T-helper 2 cell (primary cell): Measurements from ENCODE around the gene RNLS.
"Not testable (repeated sequence)": the region's sequence is repeated elsewhere in the genome, so short reads cannot be mapped to it uniquely, and the experiment has no call there.

Experiments used
- DNase-seq, 5 experiments: peaks; one replicate each; pipeline versions ENCODE4 v3.0.0 to v3.0.0-alpha.2; 2012 to 2022

Gene RNLS

DNA sequence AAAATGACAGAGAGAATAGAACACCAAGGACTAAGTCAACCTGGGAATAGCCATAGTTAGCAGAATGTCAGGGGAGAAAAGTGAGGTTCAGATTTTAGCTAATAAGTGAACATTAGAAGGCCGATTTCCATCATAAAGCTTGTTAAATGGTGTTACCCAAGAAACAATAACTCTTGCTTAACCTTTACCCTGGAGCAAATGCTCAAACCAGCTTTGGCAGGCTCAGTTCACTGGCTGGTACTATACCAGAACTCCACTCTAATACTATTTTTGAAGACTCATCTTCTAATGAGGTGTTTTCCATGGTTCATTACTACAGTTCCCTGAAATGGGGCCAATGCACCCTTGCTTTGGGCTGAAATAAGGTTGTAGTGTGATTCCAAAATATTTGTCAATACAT is 61.3 kb downstream of the RNLS start:
- no peak for DNase-seq

DNA sequence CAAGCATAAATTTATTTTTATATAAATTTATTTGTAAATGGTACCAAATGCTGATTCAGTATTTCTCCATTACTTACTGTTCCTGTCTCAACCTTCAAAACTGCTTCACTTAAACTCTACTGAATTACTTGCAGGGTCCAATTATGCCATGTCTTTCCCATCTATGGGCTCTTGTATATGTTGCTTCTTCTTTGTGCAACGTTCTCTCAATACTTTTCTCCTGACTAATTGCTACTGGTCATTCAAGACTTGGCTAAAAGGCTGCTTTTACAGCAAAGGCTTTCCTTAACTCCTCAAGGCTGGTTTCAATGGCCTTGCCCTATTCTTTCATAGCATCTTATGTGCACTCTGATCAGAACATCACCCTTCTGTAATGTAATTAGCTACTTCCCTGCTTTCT is 67.9 kb downstream of the RNLS start:
- DNase-seq: no peak

GRCh38 chr10:88512599-88512998 is 70.5 kb downstream of the RNLS start:
- DNase-seq: no peak

DNA sequence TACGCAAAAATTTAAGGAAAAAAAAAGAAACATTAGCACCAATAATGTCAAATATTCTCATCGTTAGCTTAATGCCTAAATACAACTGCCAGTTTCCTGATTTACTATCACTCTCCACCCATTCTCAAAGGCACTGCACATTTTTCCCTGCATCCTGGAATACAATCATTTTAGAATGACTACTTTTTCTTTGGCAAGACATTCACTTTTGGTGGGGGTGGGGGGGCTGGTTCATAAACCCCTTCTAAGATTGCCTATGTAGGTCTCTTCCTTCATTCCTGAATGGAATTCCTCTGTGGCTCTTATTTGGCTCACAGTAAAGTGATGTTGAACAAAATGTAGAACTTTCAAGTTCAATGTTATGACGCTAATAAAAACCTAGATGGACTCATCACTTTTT is 74.3 kb downstream of the RNLS start:
- no peak for DNase-seq

GRCh38 chr10:88507826-88508453 is 75.2 kb downstream of the RNLS start:
- DNase-seq: no peak

DNA sequence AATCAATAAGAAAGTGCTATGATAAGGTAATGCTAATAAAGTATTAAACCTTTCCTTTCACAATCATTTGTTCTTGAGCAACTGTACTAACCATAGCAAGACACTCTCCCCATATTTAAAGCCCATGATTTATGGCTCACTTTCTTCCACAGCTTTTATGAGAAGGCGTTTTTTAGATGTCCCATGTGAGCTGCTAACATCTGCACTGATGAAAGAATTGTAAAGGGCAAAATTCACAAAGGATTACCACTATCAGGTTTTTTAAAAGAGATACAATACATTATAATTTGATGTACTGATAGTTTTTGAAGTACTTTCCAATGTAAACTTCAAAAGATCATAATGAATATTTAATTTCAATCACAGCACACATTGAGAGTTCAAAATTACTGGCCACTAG is 75.7 kb downstream of the RNLS start:
- DNase-seq: no peak

- DNase-seq: no peak
Measured at GRCh38 chr10:88505680-88506215, 77.4 kb downstream of the RNLS start.

DNA sequence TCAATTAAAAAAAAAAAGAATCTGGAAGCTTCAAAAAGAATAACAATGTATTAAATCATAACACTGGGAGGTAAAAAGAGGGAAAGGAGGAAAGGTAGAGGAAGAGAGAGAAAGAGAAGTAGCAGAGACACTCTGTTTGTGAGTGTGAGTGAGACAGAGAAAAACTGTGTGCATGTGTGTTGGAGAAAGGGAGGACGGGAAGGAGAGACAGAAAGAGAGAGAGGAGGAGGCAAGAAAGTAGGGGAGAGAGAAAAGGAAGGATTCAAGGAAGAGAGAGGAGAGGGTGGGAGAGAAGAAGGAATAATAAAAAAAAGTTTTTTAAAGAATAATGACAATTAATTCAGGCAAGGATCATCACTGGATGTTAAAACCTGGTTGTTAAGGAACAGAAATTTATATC is 77.9 kb downstream of the RNLS start:
- no peak for DNase-seq

DNA sequence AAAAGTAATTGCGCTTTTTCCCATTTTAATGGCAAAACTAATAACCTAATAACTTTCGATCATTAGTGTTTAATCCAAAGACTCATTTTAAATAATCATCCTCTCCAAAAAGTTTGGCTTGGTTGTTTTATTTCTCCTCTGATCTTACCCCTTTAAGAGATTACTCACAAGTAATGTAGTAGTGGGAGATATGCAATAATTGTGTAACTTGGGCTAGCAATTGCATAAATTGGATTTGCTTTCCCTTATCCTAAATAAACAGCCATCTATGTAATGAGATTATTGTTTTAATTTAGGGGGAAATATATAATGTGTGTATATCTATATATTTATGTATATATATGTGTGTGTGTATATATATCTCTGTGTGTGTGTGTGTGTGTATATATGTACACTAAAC is 82.5 kb downstream of the RNLS start:
- DNase-seq: no peak

DNA sequence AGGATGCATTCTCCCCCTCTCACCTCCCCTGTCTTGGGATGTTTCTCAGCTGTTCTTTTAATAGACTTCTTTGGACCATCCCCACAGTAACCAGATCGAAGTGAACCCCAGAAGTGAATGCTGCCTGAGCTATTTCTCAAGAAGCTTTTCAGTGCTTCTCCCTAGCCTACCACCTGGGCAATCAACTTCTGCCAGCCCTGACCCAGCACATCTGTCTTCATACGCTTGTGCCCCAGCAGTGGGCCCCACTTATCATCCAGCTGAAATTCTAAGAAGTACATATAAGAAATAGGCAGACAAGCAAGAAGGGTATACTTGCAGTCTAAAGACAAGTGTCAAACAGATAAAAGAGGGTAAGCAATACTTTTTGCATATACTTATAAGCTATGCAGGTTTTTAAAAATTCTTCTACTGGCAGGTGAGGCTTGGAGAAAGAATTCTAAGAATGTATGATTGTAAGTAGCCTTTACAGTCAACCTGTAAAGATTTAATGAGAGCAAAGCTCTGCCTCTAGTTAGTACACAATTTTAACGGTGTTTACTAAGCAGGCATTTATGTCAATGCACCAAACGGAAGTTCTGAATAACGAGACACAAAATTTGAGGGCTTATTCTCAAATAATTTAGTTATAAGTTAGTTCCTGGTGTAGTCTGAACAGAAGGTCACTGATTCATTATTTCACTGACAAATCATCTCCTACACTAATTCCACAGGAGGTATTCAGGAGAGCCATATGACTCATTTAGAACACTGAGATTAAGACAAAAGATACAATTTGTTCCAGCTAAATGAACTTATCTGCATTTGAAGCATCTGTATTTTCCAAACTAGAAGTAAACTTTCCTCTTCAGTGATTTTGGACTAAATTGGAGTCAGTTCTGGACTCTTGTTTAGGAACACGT is 83.3 kb downstream of the RNLS start:
- no peak for DNase-seq

GRCh38 chr10:88497913-88498312 is 85.2 kb downstream of the RNLS start:
- DNase-seq: no peak

- no peak for DNase-seq
Measured at GRCh38 chr10:88494537-88494936, 88.6 kb downstream of the RNLS start.

GRCh38 chr10:88493691-88494483 is 89.2 kb downstream of the RNLS start:
- no peak for DNase-seq

DNA sequence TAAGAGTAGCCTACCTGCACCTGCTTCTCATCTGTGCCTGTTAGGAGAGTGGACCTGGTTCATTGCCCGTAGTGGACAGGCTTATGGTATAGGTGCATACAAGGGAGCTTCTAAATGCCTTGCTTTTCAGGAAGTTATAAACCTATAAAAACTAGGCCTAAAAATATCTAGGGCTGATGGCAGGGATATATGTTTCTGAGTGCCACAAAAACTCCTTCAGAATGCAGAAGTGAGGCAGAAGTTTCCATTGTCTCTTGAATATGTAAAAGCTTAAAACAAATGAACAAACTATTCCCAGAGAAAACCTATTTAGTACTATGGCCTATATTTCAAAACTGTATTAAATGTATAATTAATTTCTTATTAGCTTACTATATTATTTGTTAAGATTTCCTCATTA is 91.8 kb downstream of the RNLS start:
- no peak for DNase-seq

DNA sequence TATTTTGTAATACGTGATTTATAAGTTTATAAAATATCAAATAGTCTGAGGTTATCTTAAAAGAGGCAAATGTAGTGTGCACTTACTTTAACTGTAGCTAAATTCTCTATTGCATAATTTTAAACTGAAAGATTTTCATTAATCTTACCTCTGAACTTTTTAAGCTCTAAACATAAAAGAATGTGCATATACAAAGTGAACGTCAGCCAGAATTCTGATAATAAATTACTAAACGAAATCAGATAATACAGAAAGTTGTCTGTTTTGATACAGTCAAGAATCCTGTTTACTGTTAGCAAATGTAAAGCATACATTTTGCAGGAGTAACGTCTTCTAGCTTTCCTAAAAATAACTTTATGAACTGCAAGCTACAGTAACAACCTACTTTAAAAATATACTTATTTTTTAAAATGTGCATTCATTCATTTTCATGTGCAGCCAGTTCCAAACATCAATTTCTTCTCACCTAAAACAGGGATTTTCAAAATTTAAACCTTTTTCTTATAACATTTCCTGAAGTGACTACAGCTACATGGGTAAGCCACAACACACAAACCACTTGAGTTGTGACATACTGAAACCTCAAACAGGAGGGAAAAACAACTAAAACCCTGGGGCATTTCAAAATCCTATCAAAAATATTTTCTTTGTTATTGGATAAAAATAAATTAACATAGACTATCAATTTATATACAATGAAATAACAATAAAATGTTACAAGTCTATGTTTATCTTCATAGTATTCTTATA is 92.7 kb downstream of the RNLS start:
- DNase-seq: peak in 1 of 5 experiments; percentile 49

- no peak for DNase-seq
Measured at GRCh38 chr10:88489107-88489506, 94.0 kb downstream of the RNLS start.

DNA sequence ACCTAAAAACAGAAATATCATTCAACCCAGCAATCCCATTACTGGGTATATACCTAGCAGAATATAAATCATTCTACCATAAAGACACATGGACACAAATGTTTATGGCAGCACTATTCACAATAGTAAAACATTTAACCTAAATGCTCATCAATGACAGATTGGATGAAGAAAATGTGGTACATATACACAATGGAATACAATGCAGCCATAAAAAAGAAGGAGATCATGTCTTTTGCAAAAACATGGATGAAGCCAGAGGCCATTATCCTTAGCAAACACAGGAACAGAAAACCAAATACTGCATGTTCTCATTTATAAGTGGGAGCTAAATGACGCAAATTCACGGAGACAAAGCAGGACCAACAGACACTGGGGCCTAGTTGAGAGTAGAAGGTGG is 96.3 kb downstream of the RNLS start:
- not testable (repeated sequence) for DNase-seq

DNA sequence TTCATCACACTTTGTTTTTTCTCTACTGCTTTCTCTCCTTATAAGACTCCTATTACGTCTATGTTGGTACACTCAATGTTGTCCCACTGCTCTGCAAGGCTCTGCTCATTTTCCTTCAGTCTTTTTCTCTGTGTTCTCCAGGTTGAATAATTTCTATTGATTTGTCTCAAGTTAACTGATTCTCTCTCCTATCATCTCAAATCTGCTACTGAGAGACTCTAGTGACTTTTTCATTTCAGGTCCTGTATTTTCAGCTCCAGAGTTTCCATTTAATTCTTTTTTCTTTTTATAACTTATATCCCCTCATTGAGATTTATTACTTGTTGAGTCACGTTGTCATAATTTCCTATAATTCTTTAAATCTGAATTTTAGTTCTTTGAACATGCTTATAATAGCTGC is 100.9 kb downstream of the RNLS start:
- no peak for DNase-seq

DNA sequence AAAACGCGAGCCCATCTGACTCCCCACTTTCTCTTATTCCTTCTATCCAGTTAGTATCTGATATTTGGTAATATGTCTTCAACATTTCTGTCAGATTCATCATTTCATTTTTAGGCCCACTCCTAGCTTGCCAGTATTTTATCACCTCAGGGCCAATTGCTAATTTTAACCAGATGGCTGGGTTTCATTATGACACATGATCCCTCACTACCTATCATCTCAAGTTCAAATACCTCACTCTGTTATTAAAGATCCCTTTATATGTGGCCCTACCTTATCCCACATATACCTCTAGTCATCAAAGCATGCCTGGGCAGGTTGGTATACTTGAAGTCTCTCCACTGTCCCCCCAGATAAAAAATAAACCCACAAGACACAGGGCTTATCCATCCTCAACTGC is 104.9 kb downstream of the RNLS start:
- DNase-seq: no peak

- DNase-seq: no peak
Measured at GRCh38 chr10:88477343-88478085, 105.6 kb downstream of the RNLS start.
